ENCODE data around the gene IQCF6. TPM values are rescaled to one million over a fixed set of nuclear protein-coding genes. Genes with fewer than 3 reads are reported as not detected.

Gene IQCF6
- total and polyA plus RNA-seq, 4 donors = not detected

- Histone ChIP-seq H3K27me3 (ENCODE audit: control insufficient read depth in 1 of 2, insufficient read depth in 2 of 2, low read length in 1 of 2) (no peaks in the 10 kb centered on the region), H3K36me3 (ENCODE audit: control insufficient read depth in 1 of 2, insufficient read depth in 2 of 2, low read length in 1 of 2) (no peaks in the 10 kb centered on the region), H3K9me3 (ENCODE audit: control insufficient read depth, low read length) (peaks cover 2% of the 10 kb centered on the region), H3K27ac (ENCODE audit: low read depth in 1 of 2, low read length in 2 of 2) (no peak overlapping the region), H3K4me3 (ENCODE audit: low read length in 2 of 2) (no peak overlapping the region), H3K4me1 (ENCODE audit: control insufficient read depth in 1 of 2, insufficient read depth in 2 of 2, low read length in 2 of 2) (no peaks in the 10 kb centered on the region)
- ATAC-seq (ENCODE audit: low FRiP score) (no peak), DNase-seq (no peak)
- intact Hi-C loops (cut with DNase I) = no loop called here
- 86 to 87% methylated on average over 4 of the region's 4 CpGs for WGBS, 2 donors
These were observed 45.0 kb downstream of the IQCF6 start for GRCh38 chr3:51733859-51734571.

DNA sequence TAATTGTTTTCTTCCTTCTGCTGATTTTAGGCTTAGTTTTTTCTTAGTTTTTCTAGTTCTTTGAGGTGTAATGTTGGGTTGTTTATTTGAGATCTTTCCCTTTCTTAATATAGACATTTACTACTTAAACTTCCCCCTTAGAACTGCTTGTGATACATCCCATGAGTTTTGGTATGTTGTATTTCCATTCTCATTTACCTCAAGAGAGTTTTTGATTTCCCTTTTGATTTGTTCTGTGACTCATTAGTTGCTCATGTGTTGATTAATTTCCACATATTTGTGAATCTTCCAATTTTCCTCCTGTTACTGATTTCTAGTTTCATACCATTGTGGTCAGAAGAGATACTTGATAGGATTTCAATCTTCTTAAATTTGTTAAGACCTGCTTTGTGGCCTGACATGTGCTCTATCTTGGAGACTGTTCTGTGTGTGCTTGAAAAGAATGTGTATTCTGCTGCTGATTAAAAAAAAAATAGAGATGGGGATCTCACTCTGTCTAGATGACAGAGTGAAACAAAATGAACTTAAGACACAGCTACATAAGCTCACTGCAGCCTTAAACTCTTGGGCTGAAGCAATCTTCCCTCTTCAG lies 49.9 kb downstream of the IQCF6 start:
- no peak for DNase-seq
- no peaks in the 10 kb centered on the region for H3K4me1 ChIP-seq (ENCODE audit: control insufficient read depth in 1 of 2, insufficient read depth in 2 of 2, low read length in 2 of 2)
- intact Hi-C loops (cut with DNase I) = no loop called here
- no peak overlapping the region for H3K4me3 ChIP-seq (ENCODE audit: low read length in 2 of 2)
- H3K9me3 ChIP-seq (ENCODE audit: control insufficient read depth, low read length) = peaks cover 2% of the 10 kb centered on the region
- ATAC-seq (ENCODE audit: low FRiP score) = no peak
- no peak overlapping the region for H3K27ac ChIP-seq (ENCODE audit: low read depth in 1 of 2, low read length in 2 of 2)
- no peaks in the 10 kb centered on the region for H3K36me3 ChIP-seq (ENCODE audit: control insufficient read depth in 1 of 2, insufficient read depth in 2 of 2, low read length in 1 of 2)
- H3K27me3 ChIP-seq (ENCODE audit: control insufficient read depth in 1 of 2, insufficient read depth in 2 of 2, low read length in 1 of 2) = no peaks in the 10 kb centered on the region

Other genes starting within 250 kb of the IQCF6 start
- gene RAD54L2, start 240.5 kb downstream of the IQCF6 start, total RNA-seq = 10 to 100 TPM; 28.6 to 28.9 TPM
- 1 to 10 TPM; 2.1 to 6.6 TPM for gene RAD54L2, start 240.5 kb downstream of the IQCF6 start, polyA plus RNA-seq
- gene TEX264, start 108.0 kb downstream of the IQCF6 start, total RNA-seq = 10 to 100 TPM; 18.2 to 26.0 TPM
- gene TEX264, start 108.0 kb downstream of the IQCF6 start, polyA plus RNA-seq = 10 to 100 TPM; 25.0 to 40.7 TPM
- under 1 TPM; 0.52 to 0.87 TPM for gene GRM2, start 72.2 kb downstream of the IQCF6 start, total RNA-seq
- under 1 TPM in 1 of 2 donors, not detected in 1; 0.18 TPM for gene GRM2, start 72.2 kb downstream of the IQCF6 start, polyA plus RNA-seq
- not detected for gene IQCF2, start 82.4 kb upstream of the IQCF6 start, total RNA-seq
- gene IQCF2, start 82.4 kb upstream of the IQCF6 start, polyA plus RNA-seq = not detected
- not detected for gene IQCF5, start 96.4 kb upstream of the IQCF6 start, total RNA-seq
- not detected for gene IQCF5, start 96.4 kb upstream of the IQCF6 start, polyA plus RNA-seq
- not detected for gene IQCF1, start 124.1 kb upstream of the IQCF6 start, total RNA-seq
- not detected for gene IQCF1, start 124.1 kb upstream of the IQCF6 start, polyA plus RNA-seq
- 10 to 100 TPM in 1 of 2 donors, 1 to 10 TPM in 1; 9.3 to 11.4 TPM for gene RRP9, start 162.7 kb upstream of the IQCF6 start, total RNA-seq
- 10 to 100 TPM in 1 of 2 donors, 1 to 10 TPM in 1; 5.0 to 11.0 TPM for gene RRP9, start 162.7 kb upstream of the IQCF6 start, polyA plus RNA-seq
- gene PARP3, start 163.1 kb upstream of the IQCF6 start, total RNA-seq = 10 to 100 TPM; 11.6 to 18.1 TPM
- gene PARP3, start 163.1 kb upstream of the IQCF6 start, polyA plus RNA-seq = 10 to 100 TPM; 11.0 to 35.0 TPM
- gene GPR62, start 176.1 kb upstream of the IQCF6 start, total RNA-seq = not detected
- under 1 TPM in 1 of 2 donors, not detected in 1; 0.15 TPM for gene GPR62, start 176.1 kb upstream of the IQCF6 start, polyA plus RNA-seq
- gene PCBP4, start 188.2 kb upstream of the IQCF6 start, total RNA-seq = 10 to 100 TPM; 58.1 to 63.7 TPM
- 100 to 1,000 TPM in 1 of 2 donors, 10 to 100 TPM in 1; 29.4 to 124 TPM for gene PCBP4, start 188.2 kb upstream of the IQCF6 start, polyA plus RNA-seq
- 10 to 100 TPM; 18.2 to 40.0 TPM for gene ABHD14B, start 194.8 kb upstream of the IQCF6 start, total RNA-seq
- gene ABHD14B, start 194.8 kb upstream of the IQCF6 start, polyA plus RNA-seq = 10 to 100 TPM; 44.2 to 45.3 TPM
- gene ABHD14A, start 195.8 kb upstream of the IQCF6 start, total RNA-seq = 10 to 100 TPM in 1 of 2 donors, 1 to 10 TPM in 1; 4.7 to 16.0 TPM
- 10 to 100 TPM in 1 of 2 donors, 1 to 10 TPM in 1; 9.5 to 23.0 TPM for gene ABHD14A, start 195.8 kb upstream of the IQCF6 start, polyA plus RNA-seq
- gene ACY1, start 204.3 kb upstream of the IQCF6 start, total RNA-seq = 10 to 100 TPM in 1 of 2 donors, 1 to 10 TPM in 1; 7.2 to 16.5 TPM
- gene ACY1, start 204.3 kb upstream of the IQCF6 start, polyA plus RNA-seq = 100 to 1,000 TPM in 1 of 2 donors, 10 to 100 TPM in 1; 12.2 to 102 TPM
- 100 to 1,000 TPM; 617 to 792 TPM for gene RPL29, start 216.7 kb upstream of the IQCF6 start, total RNA-seq
- gene RPL29, start 216.7 kb upstream of the IQCF6 start, polyA plus RNA-seq = 1,000 to 10,000 TPM; 1,520 to 2,218 TPM

Measured in aorta (tissue), 5 donors.